K562 (cell line): Measurements from ENCODE around the gene TNFSF13B. TPM values are rescaled to one million over a fixed set of nuclear protein-coding genes. Genes with fewer than 3 reads are reported as not detected.
A peak's percentile ranks its signal among the peaks of the same experiment; 100 is the strongest.

Experiments
- ATAC-seq: fragments of 200-7000 bp; cut with Tn5 transposase; 3 replicates; pipeline ENCODE4 v1.9.1; 2020; ENCODE audit warnings: moderate library complexity
- BruUV-seq: library from RNA; stranded (reverse); fragments of 400-500 nt; replicated peaks from 2 replicates; lab custom pipeline; 2021; lab: Mats Ljungman, UMichigan
- CTCF ChIA-PET: fragments of 300-600 bp; formaldehyde crosslinking; extraction: SDS; loops from one replicate; lab custom pipeline; 2021; ENCODE audit warnings: low intra/inter-chr PET ratio; lab: Yijun Ruan, JAX
- POLR2A ChIA-PET: fragments of 300-600, 350-650 bp; sonication (Branson Sonifier 250); formaldehyde crosslinking; extraction: SDS; loops from one replicate; lab custom pipeline; 2021; ENCODE audit warnings: antibody characterized with exemption, inconsistent platforms; lab: Yijun Ruan, JAX
- DNase-seq, 4 experiments: peaks; one replicate each; pipeline versions ENCODE4 v3.0.0 to v3.0.0-alpha.2; 2011 to 2018; ENCODE audit warnings: low spot score in 3 of 4, mixed read lengths in 3 of 4; ENCODE audit errors: extremely low read depth in 1 of 4
- FAIRE-seq: peaks from 2 replicates; lab custom pipeline; 2011; peaks lifted over from hg19 to GRCh38; lab: Jason Lieb, UNC
- H2AFZ ChIP-seq: 2 replicates; pipeline ENCODE4 v1.6.0; 2011; ENCODE audit warnings: low read depth, low read length, control low read depth, inconsistent platforms
- H3K27ac ChIP-seq: fragments of 200-600 bp; 3 replicates; pipeline ENCODE4 v1.8.0; 2011; ENCODE audit warnings: low read depth, mild to moderate bottlenecking, control low read depth, inconsistent platforms, low read length, moderate library complexity, mixed read lengths; ENCODE audit errors: extremely low read depth
- H3K27me3 ChIP-seq, 2 experiments: fragments of 300-600 bp in 1 of 2; 2 replicates in 1 of 2; 3 replicates in 1 of 2; pipeline versions ENCODE4 v1.6.0 to v1.8.0; 2011; ENCODE audit warnings: inconsistent platforms in 2 of 2, low read length in 2 of 2, mild to moderate bottlenecking in 1 of 2, mixed read lengths in 1 of 2, moderate library complexity in 1 of 2; ENCODE audit not compliant: control insufficient read depth in 2 of 2, insufficient read depth in 2 of 2
- H3K36me3 ChIP-seq: fragments of 300-600 bp; 3 replicates; pipeline ENCODE4 v1.8.0; 2011; ENCODE audit warnings: mild to moderate bottlenecking, low read length, inconsistent platforms; ENCODE audit not compliant: control insufficient read depth, insufficient read depth
- H3K4me1 ChIP-seq, 2 experiments: fragments of 200-600 bp in 1 of 2; replicated peaks in 1 of 2; 2 replicates in 1 of 2; 3 replicates in 1 of 2; pipeline versions ENCODE4 v1.5.1 to v1.8.0; 2011; ENCODE audit warnings: inconsistent platforms in 2 of 2, low read length in 2 of 2, mild to moderate bottlenecking in 1 of 2, mixed read lengths in 1 of 2, moderate library complexity in 1 of 2; ENCODE audit not compliant: control insufficient read depth in 2 of 2, insufficient read depth in 2 of 2
- H3K4me2 ChIP-seq: 2 replicates; pipeline ENCODE4 v1.6.1; 2011; ENCODE audit warnings: low read length, control low read depth, inconsistent platforms, mixed read lengths; ENCODE audit not compliant: insufficient read depth
- H3K4me3 ChIP-seq: fragments of 200-600 bp; sonication (generic), shearing (Covaris generic); 2 replicates; pipeline ENCODE4 v1.5.1; 2016; ENCODE audit warnings: control low read depth, inconsistent platforms
- H3K79me2 ChIP-seq: fragments of 200-600 bp; 3 replicates; pipeline ENCODE4 v1.8.0; 2011; ENCODE audit warnings: low read length, inconsistent platforms; ENCODE audit not compliant: control insufficient read depth, insufficient read depth
- H3K9ac ChIP-seq, 2 experiments: 2 replicates each; pipeline versions ENCODE4 v1.6.0 to v1.6.1; 2011; ENCODE audit warnings: low read depth in 2 of 2, low read length in 2 of 2, control low read depth in 1 of 2, inconsistent platforms in 1 of 2, mild to moderate bottlenecking in 1 of 2, mixed read lengths in 1 of 2; ENCODE audit not compliant: insufficient read depth in 1 of 2
- H3K9me1 ChIP-seq: one replicate; pipeline ENCODE4 v1.6.0; 2011; ENCODE audit warnings: inconsistent platforms, mild to moderate bottlenecking, low read length, moderate library complexity; ENCODE audit not compliant: control insufficient read depth, insufficient read depth
- H3K9me3 ChIP-seq: replicated peaks from 2 replicates; pipeline ENCODE4 v1.5.1; 2011; ENCODE audit warnings: low read depth, low read length, inconsistent platforms; ENCODE audit not compliant: control insufficient read depth, insufficient read depth
- H4K20me1 ChIP-seq: replicated peaks from 2 replicates; pipeline ENCODE4 v1.6.1; 2011; ENCODE audit warnings: low read length, inconsistent platforms, mixed read lengths; ENCODE audit not compliant: control insufficient read depth, insufficient read depth
- BCOR ChIP-seq: fragments of 450-650 bp; IDR thresholded peaks from 2 replicates; pipeline ENCODE4 v1.6.1; 2016
- DDX20 ChIP-seq: fragments of 450-650 bp; IDR thresholded peaks from 2 replicates; pipeline ENCODE4 v1.6.1; 2016; ENCODE audit warnings: missing genetic modification characterization, low read depth, mild to moderate bottlenecking, missing compliant biosample characterization, moderate library complexity
- HNRNPL ChIP-seq: fragments of 200-400 bp; formaldehyde crosslinking; IDR thresholded peaks from 2 replicates; pipeline ENCODE4 v1.6.1; 2017; ENCODE audit warnings: low read depth, mild to moderate bottlenecking, low read length
- KAT2B ChIP-seq: IDR thresholded peaks from one replicate; pipeline ENCODE4 v1.6.1; 2012; ENCODE audit warnings: low read depth, mild to moderate bottlenecking, control low read depth, inconsistent platforms, low read length, moderate library complexity
- KAT7 ChIP-seq: sonication (generic); formaldehyde crosslinking; IDR thresholded peaks from 2 replicates; pipeline ENCODE4 v1.8.0; 2022; ENCODE audit warnings: missing genetic modification reagents, mild to moderate bottlenecking, borderline replicate concordance
- MBD2 ChIP-seq: sonication (generic); IDR thresholded peaks from 2 replicates; pipeline ENCODE4 v1.6.1; 2016; ENCODE audit warnings: low read depth, borderline replicate concordance
- ZBTB11 ChIP-seq, 3 experiments: fragments of 200-800 bp in 1 of 3; fragments of 250-450 bp in 1 of 3; fragments of 450-650 bp in 1 of 3; sonication (Bioruptor Pico) in 1 of 3; sonication (Bioruptor generic) in 1 of 3; formaldehyde crosslinking in 1 of 3; IDR thresholded peaks; 2 replicates each; pipeline versions ENCODE4 v1.6.1 to v1.8.0; 2016 to 2022; ENCODE audit warnings: mild to moderate bottlenecking in 2 of 3, missing genetic modification characterization in 2 of 3, missing compliant biosample characterization in 1 of 3, moderate library complexity in 1 of 3
- ZBTB2 ChIP-seq: fragments of 450-650 bp; IDR thresholded peaks from 2 replicates; pipeline ENCODE4 v1.6.1; 2016; ENCODE audit warnings: antibody characterized with exemption
- WGBS: fragments of 100-300 bp; shearing (Covaris generic); methylation state at CpG from one replicate; pipeline ENCODE4 v1.1.6; 2016; ENCODE audit warnings: low coverage, mixed read lengths; ENCODE audit not compliant: insufficient coverage; ENCODE audit errors: missing lambda C conversion rate; 5-methylcytosine and 5-hydroxymethylcytosine counted together
- in situ Hi-C: fragments of 300-500 bp; cut with MboI; formaldehyde crosslinking; loops from 4 replicates; pipeline ENCODE4 v1.15.0; 2018; ENCODE audit warnings: inconsistent platforms, mixed read lengths
- intact Hi-C: fragments of 100-400 bp; cut with micrococcal nuclease; formaldehyde crosslinking; loops from 2 replicates; pipeline ENCODE4 v1.14.2; 2022
- polyA plus RNA-seq, 8 experiments: library from polyadenylated mRNA; depleted of rRNA in 4 of 8; stranded (reverse) in 5 of 8; unstranded in 3 of 8; fragments of >200 nt; fragmentation: Nextera tagmentation in 2 of 8; fragmentation: Illumina TruSeq in 1 of 8; extraction: Ambion mirVana in 2 of 8; extraction: Trizol in 1 of 8; gene quantifications; 2 replicates each; pipeline versions ENCODE4 v1.2.1 to v1.2.3, GENCODE V29; 2011 to 2014; ENCODE audit warnings: inconsistent platforms in 1 of 8, missing spikeins in 1 of 8
- total RNA-seq, 7 experiments: library from RNA; depleted of rRNA in 6 of 7; stranded (reverse); fragments of >200 nt in 6 of 7; fragmentation: Illumina TruSeq in 2 of 7; extraction: Trizol in 2 of 7; gene quantifications; 2 replicates each; pipeline versions ENCODE4 v1.2.1 to v1.2.3, GENCODE V29; 2011 to 2021; ENCODE audit warnings: low replicate concordance in 1 of 7

TNFSF13B gene
- total and polyA plus RNA-seq, 9 of the 15 experiments (the other 6 are each of a cell fraction or from before 2014, with no cell fraction given), result 1.1 to 2.1 (median 1.5) TPM

- DNase-seq (no peak), FAIRE-seq (no peak), ATAC-seq (no peak)
- Histone ChIP-seq H4K20me1 (no peaks in the 10 kb centered on the region), H3K9me1 (no peaks in the 10 kb centered on the region), H3K79me2 (no peaks in the 10 kb centered on the region), H3K27ac (no peak overlapping the region), H3K9ac (no peak overlapping the region), H3K27me3 (no peaks in the 10 kb centered on the region), H2AFZ (0 out of 2 replicates have a peak overlapping the region, but pooled peaks have one; percentile 55), H3K4me2 (no peak overlapping the region), H3K4me3 (no peak overlapping the region), H3K4me1 (no peaks in the 10 kb centered on the region), H3K36me3 (no peaks in the 10 kb centered on the region), H3K9me3 (no peaks in the 10 kb centered on the region)
- CTCF ChIA-PET, result no interaction called here
- POLR2A ChIA-PET, result no interaction called here
- WGBS, result 29% methylated on average over 1 of the region's 1 CpG
- intact Hi-C loops, result no loop called here
- in situ Hi-C loops, result no loop called here
- no TSS peak for BruUV-seq
- no peak for TF ChIP-seq BCOR
- no peak for TF ChIP-seq KAT7 (CRISPR knock-in tag)
- TF ChIP-seq ZBTB2, result no peak
- TF ChIP-seq KAT2B, result no peak
- no peak for TF ChIP-seq HNRNPL
- no peak for TF ChIP-seq MBD2
- no peak for TF ChIP-seq ZBTB11 (CRISPR knock-in tag; IDR thresholded peaks at IDR 0.05)
- TF ChIP-seq DDX20 (tag), result no peak
Measured at GRCh38 chr13:108302279-108302678, 32.8 kb downstream of the TNFSF13B start.
